HepG2 (cell line): ENCODE results near the gene BRSK2. TPM values are rescaled to one million over a fixed set of nuclear protein-coding genes. Genes with fewer than 3 reads are reported as not detected.
A peak's percentile ranks its signal among the peaks of the same experiment; 100 is the strongest.

Experiments
- ARHGAP35 ChIP-seq: sonication (generic); formaldehyde crosslinking; IDR thresholded peaks from 2 replicates; pipeline ENCODE4 v1.9.0; 2022; ENCODE audit warnings: mild to moderate bottlenecking, inconsistent platforms, moderate library complexity, missing genetic modification reagents, borderline replicate concordance
- ARID4A ChIP-seq: sonication (generic); formaldehyde crosslinking; IDR thresholded peaks from 2 replicates; pipeline ENCODE4 v1.5.0; 2020; ENCODE audit warnings: mild to moderate bottlenecking, missing genetic modification reagents, borderline replicate concordance
- MAX ChIP-seq: IDR thresholded peaks from 2 replicates; pipeline ENCODE4 v1.6.1; 2012; ENCODE audit warnings: inconsistent platforms
- MEIS1 ChIP-seq: sonication (generic); formaldehyde crosslinking; IDR thresholded peaks from 2 replicates; pipeline ENCODE4 v1.9.0; 2021; ENCODE audit warnings: mild to moderate bottlenecking, missing genetic modification reagents, moderate library complexity, borderline replicate concordance
- MXD3 ChIP-seq: IDR thresholded peaks from 2 replicates; pipeline ENCODE4 v1.6.1; 2016; ENCODE audit warnings: mild to moderate bottlenecking, missing biosample characterization, missing genetic modification reagents
- MXI1 ChIP-seq: IDR thresholded peaks from 3 replicates; pipeline ENCODE4 v1.6.1; 2012; ENCODE audit warnings: low read depth, low read length, inconsistent platforms, borderline replicate concordance
- NCOA2 ChIP-seq: sonication (generic); formaldehyde crosslinking; IDR thresholded peaks from 2 replicates; pipeline ENCODE4 v1.8.0; 2022; ENCODE audit warnings: inconsistent platforms
- NCOA5 ChIP-seq: sonication (generic); formaldehyde crosslinking; IDR thresholded peaks from 2 replicates; pipeline ENCODE4 v1.4.0; 2020; ENCODE audit warnings: missing genetic modification reagents
- NFATC3 ChIP-seq: sonication (generic); formaldehyde crosslinking; IDR thresholded peaks from 2 replicates; pipeline ENCODE4 v1.5.1; 2020; ENCODE audit warnings: mild to moderate bottlenecking, missing genetic modification reagents
- PPARG ChIP-seq: conservative IDR thresholded peaks from 2 replicates; pipeline ENCODE4 v1.6.1; 2016; ENCODE audit warnings: missing biosample characterization, missing genetic modification reagents
- RCOR2 ChIP-seq: IDR thresholded peaks from 2 replicates; pipeline ENCODE4 v1.6.1; 2016; ENCODE audit warnings: missing biosample characterization, missing genetic modification reagents
- RFX5 ChIP-seq: IDR thresholded peaks from 2 replicates; pipeline ENCODE4 v1.6.1; 2011; ENCODE audit warnings: low read depth, low read length, improper control_type of control experiment
- TEAD3 ChIP-seq: optimal IDR thresholded peaks from 2 replicates; pipeline ENCODE3; 2016; ENCODE audit warnings: borderline replicate concordance
- TGIF2 ChIP-seq: IDR thresholded peaks from 2 replicates; pipeline ENCODE4 v1.6.1; 2016; ENCODE audit warnings: control low read depth, missing compliant biosample characterization
- TOPORS ChIP-seq: sonication (generic); formaldehyde crosslinking; IDR thresholded peaks from 2 replicates; pipeline ENCODE4 v1.8.0; 2023; ENCODE audit warnings: mild to moderate bottlenecking, missing genetic modification reagents
- ZFP90 ChIP-seq: sonication (generic); formaldehyde crosslinking; IDR thresholded peaks from 2 replicates; pipeline ENCODE4 v1.8.0; 2022; ENCODE audit warnings: missing genetic modification reagents, mild to moderate bottlenecking, inconsistent platforms, borderline replicate concordance
- ZNF3 ChIP-seq: IDR thresholded peaks from 2 replicates; pipeline ENCODE4 v1.7.0; 2017; ENCODE audit warnings: inconsistent platforms
- ZNF564 ChIP-seq: sonication (generic); formaldehyde crosslinking; IDR thresholded peaks from 2 replicates; pipeline ENCODE4 v1.8.1; 2023; ENCODE audit warnings: mild to moderate bottlenecking, missing genetic modification reagents
- ZNF589 ChIP-seq: sonication (generic); formaldehyde crosslinking; conservative IDR thresholded peaks from 2 replicates; pipeline ENCODE4 v1.8.0; 2022; ENCODE audit warnings: mild to moderate bottlenecking, moderate library complexity, missing genetic modification reagents
- ZNF619 ChIP-seq: sonication (generic); formaldehyde crosslinking; IDR thresholded peaks from 2 replicates; pipeline ENCODE4 v1.4.0; 2020; ENCODE audit warnings: mild to moderate bottlenecking, missing genetic modification reagents
- ZNF839 ChIP-seq: sonication (generic); formaldehyde crosslinking; IDR thresholded peaks from 2 replicates; pipeline ENCODE4 v1.4.0; 2020; ENCODE audit warnings: missing genetic modification reagents, mild to moderate bottlenecking, borderline replicate concordance
- polyA plus RNA-seq, 8 experiments: library from polyadenylated mRNA; depleted of rRNA in 3 of 8; stranded (reverse) in 7 of 8; unstranded in 1 of 8; fragments of >200 nt; fragmentation: Illumina TruSeq in 4 of 8; extraction: Trizol in 4 of 8; gene quantifications; 2 replicates each; pipeline versions ENCODE4 v1.2.1 to v1.2.3, GENCODE V29; 2011 to 2016; ENCODE audit warnings: low read depth in 4 of 8, missing spikeins in 1 of 8, mixed read lengths in 1 of 8; ENCODE audit not compliant: insufficient read depth in 1 of 8
- total RNA-seq, 5 experiments: library from RNA; depleted of rRNA; stranded (reverse); fragments of >200 nt; fragmentation: Illumina TruSeq; extraction: Trizol; gene quantifications; 2 replicates each; pipeline ENCODE4 v1.2.3, GENCODE V29; 2016; ENCODE audit warnings: low read depth in 1 of 5
- TF ChIP-seq, protein P1 (sequence below): sonication (generic); formaldehyde crosslinking; IDR thresholded peaks from 2 replicates; pipeline ENCODE4 v1.4.0; 2020; ENCODE audit warnings: missing genetic modification reagents, borderline replicate concordance

The BRSK2 gene
- total and polyA plus RNA-seq, 2 of the 13 experiments (the other 11 are each of a cell fraction or from before 2014, with no cell fraction given): 0.74 to 1.1 TPM

GRCh38 chr11:1389103-1389931 lies 417 bp upstream of the BRSK2 start (continued):
- TF ChIP-seq TOPORS (CRISPR knock-in tag) (no peak), RCOR2 (CRISPR knock-in tag) (no peak), MAX (peak; percentile 82), TGIF2 (no peak), ZNF589 (CRISPR knock-in tag) (0 out of 2 replicates have a peak, but pooled peaks have one; percentile 35), NCOA2 (CRISPR knock-in tag) (no peak), NCOA5 (CRISPR knock-in tag) (no peak), ZNF619 (CRISPR knock-in tag) (peak; percentile 62; the same call in 1 of the 2 replicates), MXI1 (peak; percentile 22; the same call in 1 of the 3 replicates), NFATC3 (CRISPR knock-in tag) (no peak), ARHGAP35 (peak; percentile 70; the same call in 1 of the 2 replicates), ZNF839 (CRISPR knock-in tag) (no peak), TEAD3 (CRISPR knock-in tag) (peak; percentile 35), ZNF564 (no peak), ZFP90 (CRISPR knock-in tag) (peak; percentile 68; the same call in 1 of the 2 replicates), MEIS1 (CRISPR knock-in tag) (no peak), PPARG (CRISPR knock-in tag) (no peak), ARID4A (CRISPR knock-in tag) (peak; percentile 24; the same call in 1 of the 2 replicates), MXD3 (0 out of 2 replicates have a peak, but pooled peaks have one; percentile 46), RFX5 (no peak), ZNF3 (CRISPR knock-in tag) (no peak)
- TF ChIP-seq, protein P1, sequence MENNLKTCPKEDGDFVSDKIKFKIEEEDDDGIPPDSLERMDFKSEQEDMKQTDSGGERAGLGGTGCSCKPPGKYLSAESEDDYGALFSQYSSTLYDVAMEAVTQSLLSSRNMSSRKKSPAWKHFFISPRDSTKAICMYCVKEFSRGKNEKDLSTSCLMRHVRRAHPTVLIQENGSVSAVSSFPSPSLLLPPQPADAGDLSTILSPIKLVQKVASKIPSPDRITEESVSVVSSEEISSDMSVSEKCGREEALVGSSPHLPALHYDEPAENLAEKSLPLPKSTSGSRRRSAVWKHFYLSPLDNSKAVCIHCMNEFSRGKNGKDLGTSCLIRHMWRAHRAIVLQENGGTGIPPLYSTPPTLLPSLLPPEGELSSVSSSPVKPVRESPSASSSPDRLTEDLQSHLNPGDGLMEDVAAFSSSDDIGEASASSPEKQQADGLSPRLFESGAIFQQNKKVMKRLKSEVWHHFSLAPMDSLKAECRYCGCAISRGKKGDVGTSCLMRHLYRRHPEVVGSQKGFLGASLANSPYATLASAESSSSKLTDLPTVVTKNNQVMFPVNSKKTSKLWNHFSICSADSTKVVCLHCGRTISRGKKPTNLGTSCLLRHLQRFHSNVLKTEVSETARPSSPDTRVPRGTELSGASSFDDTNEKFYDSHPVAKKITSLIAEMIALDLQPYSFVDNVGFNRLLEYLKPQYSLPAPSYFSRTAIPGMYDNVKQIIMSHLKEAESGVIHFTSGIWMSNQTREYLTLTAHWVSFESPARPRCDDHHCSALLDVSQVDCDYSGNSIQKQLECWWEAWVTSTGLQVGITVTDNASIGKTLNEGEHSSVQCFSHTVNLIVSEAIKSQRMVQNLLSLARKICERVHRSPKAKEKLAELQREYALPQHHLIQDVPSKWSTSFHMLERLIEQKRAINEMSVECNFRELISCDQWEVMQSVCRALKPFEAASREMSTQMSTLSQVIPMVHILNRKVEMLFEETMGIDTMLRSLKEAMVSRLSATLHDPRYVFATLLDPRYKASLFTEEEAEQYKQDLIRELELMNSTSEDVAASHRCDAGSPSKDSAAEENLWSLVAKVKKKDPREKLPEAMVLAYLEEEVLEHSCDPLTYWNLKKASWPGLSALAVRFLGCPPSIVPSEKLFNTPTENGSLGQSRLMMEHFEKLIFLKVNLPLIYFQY (CRISPR knock-in tag): peak; percentile 55; the same call in 1 of the 2 replicates
